HepG2 (cell line): ENCODE data around the gene TUBA4B. TPM values are rescaled to one million over a fixed set of nuclear protein-coding genes. Genes with fewer than 3 reads are reported as not detected.

Experiments used
- AGO1 ChIP-seq: fragments of 200-400 bp; formaldehyde crosslinking; IDR thresholded peaks from 2 replicates; pipeline ENCODE4 v1.6.1; 2017; ENCODE audit warnings: mild to moderate bottlenecking, low read depth, low read length, moderate library complexity; ENCODE audit not compliant: poor library complexity, severe bottlenecking
- AGO2 ChIP-seq: fragments of 200-400 bp; formaldehyde crosslinking; optimal IDR thresholded peaks from 2 replicates; pipeline ENCODE3; 2017; ENCODE audit warnings: mild to moderate bottlenecking, low read depth, low read length, moderate library complexity
- RBM39 ChIP-seq: fragments of 200-400 bp; formaldehyde crosslinking; IDR thresholded peaks from one replicate; pipeline ENCODE4 v1.6.1; 2018; ENCODE audit warnings: antibody characterized with exemption, mild to moderate bottlenecking, low read depth, low read length; ENCODE audit not compliant: poor library complexity, severe bottlenecking
- SALL1 ChIP-seq: sonication (generic); formaldehyde crosslinking; IDR thresholded peaks from 2 replicates; pipeline ENCODE4 v1.8.0; 2022; ENCODE audit warnings: mild to moderate bottlenecking, missing genetic modification reagents
- ZNF709 ChIP-seq: sonication (generic); formaldehyde crosslinking; IDR thresholded peaks from 2 replicates; pipeline ENCODE4 v1.5.0; 2020; ENCODE audit warnings: mild to moderate bottlenecking, missing genetic modification reagents
- ZNF768 ChIP-seq: sonication (generic); formaldehyde crosslinking; IDR thresholded peaks from 2 replicates; pipeline ENCODE4 v1.4.0; 2020; ENCODE audit warnings: missing genetic modification reagents
- ZNF83 ChIP-seq: sonication (generic); formaldehyde crosslinking; IDR thresholded peaks from 2 replicates; pipeline ENCODE4 v1.4.0; 2020; ENCODE audit warnings: missing genetic modification reagents, mild to moderate bottlenecking, borderline replicate concordance
- polyA plus RNA-seq, 8 experiments: library from polyadenylated mRNA; depleted of rRNA in 3 of 8; stranded (reverse) in 7 of 8; unstranded in 1 of 8; fragments of >200 nt; fragmentation: Illumina TruSeq in 4 of 8; extraction: Trizol in 4 of 8; gene quantifications; 2 replicates each; pipeline versions ENCODE4 v1.2.1 to v1.2.3, GENCODE V29; 2011 to 2016; ENCODE audit warnings: low read depth in 4 of 8, missing spikeins in 1 of 8, mixed read lengths in 1 of 8; ENCODE audit not compliant: insufficient read depth in 1 of 8
- total RNA-seq, 5 experiments: library from RNA; depleted of rRNA; stranded (reverse); fragments of >200 nt; fragmentation: Illumina TruSeq; extraction: Trizol; gene quantifications; 2 replicates each; pipeline ENCODE4 v1.2.3, GENCODE V29; 2016; ENCODE audit warnings: low read depth in 1 of 5
- TF ChIP-seq, protein P1 (sequence below): sonication (generic); formaldehyde crosslinking; IDR thresholded peaks from 2 replicates; pipeline ENCODE4 v1.4.0; 2020; ENCODE audit warnings: missing genetic modification reagents
- TF ChIP-seq, protein P2 (sequence below): sonication (generic); formaldehyde crosslinking; IDR thresholded peaks from 2 replicates; pipeline ENCODE4 v1.4.0; 2020; ENCODE audit warnings: mild to moderate bottlenecking, low read depth, missing genetic modification reagents

The TUBA4B gene
- total and polyA plus RNA-seq, 2 of the 13 experiments (the other 11 are each of a cell fraction or from before 2014, with no cell fraction given): 0.18 to 0.22 TPM

DNA sequence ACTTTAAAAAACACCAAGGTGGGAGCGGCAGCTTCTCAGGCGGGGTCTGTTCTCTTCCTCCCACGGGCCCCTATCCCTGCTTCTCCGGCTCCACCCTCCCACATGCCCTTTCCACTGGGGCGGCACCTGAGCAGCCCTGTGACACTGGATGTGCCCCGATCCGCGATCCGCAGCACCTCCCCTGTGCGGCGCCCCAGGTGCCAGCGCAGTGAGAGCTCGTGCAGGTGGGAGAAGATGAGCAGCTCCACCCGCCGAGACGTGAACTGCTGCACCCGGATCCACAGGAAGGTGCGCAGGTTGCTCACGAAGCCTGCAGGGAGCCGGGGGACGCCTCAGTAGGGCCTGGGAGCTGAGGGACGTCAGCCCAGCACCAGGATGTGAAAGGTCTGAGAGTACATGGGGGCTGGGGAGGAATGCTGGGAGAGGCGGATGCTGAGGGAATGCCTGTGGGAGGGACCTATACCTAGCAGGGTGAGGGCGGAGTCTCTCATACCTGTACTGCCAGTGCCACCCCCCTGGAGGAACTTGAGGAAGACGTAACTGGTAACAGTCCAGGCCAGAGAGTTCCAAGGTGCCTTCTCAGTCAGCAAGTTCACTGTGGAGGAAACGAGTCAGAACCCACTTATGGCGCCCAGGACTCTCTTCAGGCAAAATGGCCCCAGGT lies 37.0 kb upstream of the TUBA4B start (continued):
- TF ChIP-seq ZNF768 (CRISPR knock-in tag): peak; percentile 42; the same call in 1 of the 2 replicates
- TF ChIP-seq, protein P1, sequence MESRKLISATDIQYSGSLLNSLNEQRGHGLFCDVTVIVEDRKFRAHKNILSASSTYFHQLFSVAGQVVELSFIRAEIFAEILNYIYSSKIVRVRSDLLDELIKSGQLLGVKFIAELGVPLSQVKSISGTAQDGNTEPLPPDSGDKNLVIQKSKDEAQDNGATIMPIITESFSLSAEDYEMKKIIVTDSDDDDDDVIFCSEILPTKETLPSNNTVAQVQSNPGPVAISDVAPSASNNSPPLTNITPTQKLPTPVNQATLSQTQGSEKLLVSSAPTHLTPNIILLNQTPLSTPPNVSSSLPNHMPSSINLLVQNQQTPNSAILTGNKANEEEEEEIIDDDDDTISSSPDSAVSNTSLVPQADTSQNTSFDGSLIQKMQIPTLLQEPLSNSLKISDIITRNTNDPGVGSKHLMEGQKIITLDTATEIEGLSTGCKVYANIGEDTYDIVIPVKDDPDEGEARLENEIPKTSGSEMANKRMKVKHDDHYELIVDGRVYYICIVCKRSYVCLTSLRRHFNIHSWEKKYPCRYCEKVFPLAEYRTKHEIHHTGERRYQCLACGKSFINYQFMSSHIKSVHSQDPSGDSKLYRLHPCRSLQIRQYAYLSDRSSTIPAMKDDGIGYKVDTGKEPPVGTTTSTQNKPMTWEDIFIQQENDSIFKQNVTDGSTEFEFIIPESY (CRISPR knock-in tag): peak; percentile 53; the same call in 1 of the 2 replicates
- peak; percentile 66 for TF ChIP-seq AGO2
- TF ChIP-seq, protein P2, sequence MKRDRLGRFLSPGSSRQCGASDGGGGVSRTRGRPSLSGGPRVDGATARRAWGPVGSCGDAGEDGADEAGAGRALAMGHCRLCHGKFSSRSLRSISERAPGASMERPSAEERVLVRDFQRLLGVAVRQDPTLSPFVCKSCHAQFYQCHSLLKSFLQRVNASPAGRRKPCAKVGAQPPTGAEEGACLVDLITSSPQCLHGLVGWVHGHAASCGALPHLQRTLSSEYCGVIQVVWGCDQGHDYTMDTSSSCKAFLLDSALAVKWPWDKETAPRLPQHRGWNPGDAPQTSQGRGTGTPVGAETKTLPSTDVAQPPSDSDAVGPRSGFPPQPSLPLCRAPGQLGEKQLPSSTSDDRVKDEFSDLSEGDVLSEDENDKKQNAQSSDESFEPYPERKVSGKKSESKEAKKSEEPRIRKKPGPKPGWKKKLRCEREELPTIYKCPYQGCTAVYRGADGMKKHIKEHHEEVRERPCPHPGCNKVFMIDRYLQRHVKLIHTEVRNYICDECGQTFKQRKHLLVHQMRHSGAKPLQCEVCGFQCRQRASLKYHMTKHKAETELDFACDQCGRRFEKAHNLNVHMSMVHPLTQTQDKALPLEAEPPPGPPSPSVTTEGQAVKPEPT (CRISPR knock-in tag): peak; percentile 55; the same call in 1 of the 2 replicates
- TF ChIP-seq RBM39: no peak
- peak; percentile 32 for TF ChIP-seq AGO1
- 0 out of 2 replicates have a peak, but pooled peaks have one; percentile 34 for TF ChIP-seq ZNF709 (CRISPR knock-in tag)
- TF ChIP-seq SALL1 (CRISPR knock-in tag): 0 out of 2 replicates have a peak, but pooled peaks have one; percentile 23
- TF ChIP-seq ZNF83 (CRISPR knock-in tag): no peak
